Kidney glomerular epithelial cell (primary cell): ENCODE data around the gene LOXL3.
"Not testable (repeated sequence)": the region's sequence is repeated elsewhere in the genome, so short reads cannot be mapped to it uniquely, and the experiment has no call there.

Experiments used
- DNase-seq: peaks from one replicate; lab custom pipeline; 2025; lab: John Stamatoyannopoulos, UW

The LOXL3 gene

DNA sequence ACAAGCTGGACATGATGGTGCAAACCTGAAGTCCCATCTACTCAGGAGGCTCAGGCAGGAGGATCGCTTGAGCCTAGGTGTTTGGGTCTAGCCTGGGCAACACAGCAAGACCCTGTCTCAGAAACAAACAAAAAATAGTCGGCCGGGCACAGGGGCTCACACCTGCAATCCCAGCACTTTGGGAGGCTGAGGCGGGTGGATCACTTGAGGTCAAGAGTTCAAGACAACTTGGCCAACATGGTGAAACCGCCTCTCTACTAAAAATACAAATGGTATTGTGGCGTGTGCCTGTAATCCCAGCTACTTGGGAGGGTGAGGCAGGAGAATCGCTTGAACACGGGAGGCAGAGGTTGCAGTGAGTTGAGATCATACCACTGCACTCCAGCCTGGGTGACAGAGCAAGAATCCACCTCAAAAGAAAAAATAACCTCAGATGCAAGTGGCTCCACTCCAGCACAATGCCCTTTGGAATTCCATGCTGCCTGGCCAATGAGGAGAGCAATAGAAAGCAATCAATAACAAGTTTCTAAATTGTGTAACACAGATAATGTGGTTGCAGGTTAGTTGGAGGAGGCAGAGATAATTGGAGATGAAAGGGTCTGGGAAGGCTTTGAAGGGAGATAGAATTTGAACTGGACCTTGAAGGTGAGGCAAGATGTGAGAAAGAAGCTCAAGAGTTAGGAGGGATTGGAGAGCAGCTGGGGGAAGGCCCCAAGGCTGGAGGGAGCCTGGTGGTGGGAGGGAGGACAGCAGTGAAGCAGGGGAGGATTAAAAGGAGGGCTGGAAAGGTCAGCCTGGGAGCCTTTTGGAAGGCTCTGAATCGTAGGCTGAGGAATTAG lies 64.9 kb downstream of the LOXL3 start:
- no peak for DNase-seq

GRCh38 chr2:74486141-74486540 lies 67.6 kb downstream of the LOXL3 start:
- DNase-seq: no peak

GRCh38 chr2:74483675-74484164 lies 70.0 kb downstream of the LOXL3 start:
- DNase-seq: not testable (repeated sequence)

GRCh38 chr2:74482801-74483674 lies 70.7 kb downstream of the LOXL3 start, which contains the start of the genes CCDC142 and TTC31:
CCDC142 (minus strand) TSS chr2:74482998; CDS start chr2:74482837, 161 bp downstream.
TTC31 (plus strand) TSS chr2:74483081; CDS start chr2:74483096, 15 bp downstream.
- DNase-seq: peak; percentile 95
